Mesenchymal stem cell (in vitro differentiated cells and primary cell): ENCODE measurements around the gene VPS54.
A peak's percentile ranks its signal among the peaks of the same experiment; 100 is the strongest.

Experiments
- DNase-seq: peaks from one replicate; pipeline ENCODE4 v3.0.0-alpha.2; 2013
- H2AFZ ChIP-seq: one replicate; pipeline ENCODE4 v1.6.1; 2013; ENCODE audit warnings: low read depth, mild to moderate bottlenecking, control low read depth, inconsistent platforms, low read length, moderate library complexity
- H2AK5ac ChIP-seq: 2 replicates; pipeline ENCODE4 v1.6.1; 2013; ENCODE audit warnings: low read length, moderate library complexity, mild to moderate bottlenecking, inconsistent platforms; ENCODE audit not compliant: severe bottlenecking
- H2BK120ac ChIP-seq: one replicate; pipeline ENCODE4 v1.6.1; 2013; ENCODE audit warnings: low read depth, mild to moderate bottlenecking, inconsistent platforms, low read length, moderate library complexity
- H2BK12ac ChIP-seq, 2 experiments: one replicate each; pipeline ENCODE4 v1.6.1; 2013; ENCODE audit warnings: inconsistent platforms in 2 of 2, low read length in 2 of 2, mild to moderate bottlenecking in 2 of 2, moderate library complexity in 2 of 2, control low read depth in 1 of 2
- H2BK15ac ChIP-seq: one replicate; pipeline ENCODE4 v1.6.1; 2013; ENCODE audit warnings: mild to moderate bottlenecking, low read depth, inconsistent platforms; ENCODE audit not compliant: poor library complexity, severe bottlenecking
- H2BK5ac ChIP-seq: 2 replicates; pipeline ENCODE4 v1.6.1; 2013; ENCODE audit warnings: low read depth, mild to moderate bottlenecking, low read length, control low read depth, inconsistent platforms; ENCODE audit not compliant: poor library complexity, severe bottlenecking
- H3K14ac ChIP-seq, 2 experiments: one replicate each; pipeline ENCODE4 v1.6.1; 2013; ENCODE audit warnings: inconsistent platforms in 2 of 2, low read length in 2 of 2, control low read depth in 1 of 2, mild to moderate bottlenecking in 1 of 2, moderate library complexity in 1 of 2
- H3K18ac ChIP-seq, 2 experiments: one replicate each; pipeline ENCODE4 v1.6.1; 2013; ENCODE audit warnings: inconsistent platforms in 2 of 2, low read length in 2 of 2, control low read depth in 1 of 2, low read depth in 1 of 2, mild to moderate bottlenecking in 1 of 2
- H3K23ac ChIP-seq, 2 experiments: one replicate each; pipeline ENCODE4 v1.6.1; 2013; ENCODE audit warnings: inconsistent platforms in 2 of 2, low read length in 2 of 2, mild to moderate bottlenecking in 2 of 2, moderate library complexity in 2 of 2, control low read depth in 1 of 2
- H3K27ac ChIP-seq: 2 replicates; pipeline ENCODE4 v1.5.1; 2013; ENCODE audit warnings: mild to moderate bottlenecking, moderate library complexity, low read length, control low read depth, inconsistent platforms; ENCODE audit not compliant: poor library complexity, severe bottlenecking
- H3K27me3 ChIP-seq, 2 experiments: 2 replicates each; pipeline versions ENCODE4 v1.6.1 to v1.7.0; 2013; ENCODE audit warnings: low read length in 2 of 2, mild to moderate bottlenecking in 2 of 2, moderate library complexity in 2 of 2, control low read depth in 1 of 2, inconsistent platforms in 1 of 2; ENCODE audit not compliant: control insufficient read depth in 1 of 2, insufficient read depth in 1 of 2
- H3K36me3 ChIP-seq, 2 experiments: 2 replicates each; pipeline versions ENCODE4 v1.6.1 to v1.7.0; 2013; ENCODE audit warnings: low read length in 2 of 2, control low read depth in 1 of 2, inconsistent platforms in 1 of 2, low read depth in 1 of 2, mild to moderate bottlenecking in 1 of 2; ENCODE audit not compliant: insufficient read depth in 2 of 2, control insufficient read depth in 1 of 2
- H3K4ac ChIP-seq, 2 experiments: one replicate each; pipeline ENCODE4 v1.6.1; 2013; ENCODE audit warnings: inconsistent platforms in 2 of 2, low read length in 2 of 2, mild to moderate bottlenecking in 2 of 2, moderate library complexity in 2 of 2, control low read depth in 1 of 2, low read depth in 1 of 2
- H3K4me1 ChIP-seq: 2 replicates; pipeline ENCODE4 v1.6.1; 2013; ENCODE audit warnings: low read depth, low read length, control low read depth; ENCODE audit not compliant: control insufficient read depth, insufficient read depth
- H3K4me2 ChIP-seq: 2 replicates; pipeline ENCODE4 v1.6.1; 2013; ENCODE audit warnings: low read length, mild to moderate bottlenecking, inconsistent platforms; ENCODE audit not compliant: poor library complexity, severe bottlenecking
- H3K4me3 ChIP-seq, 2 experiments: 2 replicates each; pipeline versions ENCODE4 v1.5.1 to v1.7.0; 2013; ENCODE audit warnings: low read length in 2 of 2, mild to moderate bottlenecking in 2 of 2, control low read depth in 1 of 2, low read depth in 1 of 2; ENCODE audit not compliant: insufficient read depth in 1 of 2
- H3K79me1 ChIP-seq: replicated peaks from 2 replicates; pipeline ENCODE4 v1.6.1; 2013; ENCODE audit warnings: mild to moderate bottlenecking, control low read depth, low read length, inconsistent platforms; ENCODE audit not compliant: poor library complexity, severe bottlenecking
- H3K9ac ChIP-seq: 2 replicates; pipeline ENCODE4 v1.7.0; 2013; ENCODE audit warnings: mild to moderate bottlenecking, low read length, moderate library complexity
- H3K9me3 ChIP-seq: 2 replicates; pipeline ENCODE4 v1.7.0; 2013; ENCODE audit warnings: mild to moderate bottlenecking, low read length; ENCODE audit not compliant: control insufficient read depth
- H4K8ac ChIP-seq: one replicate; pipeline ENCODE4 v1.6.1; 2013; ENCODE audit warnings: inconsistent platforms, mild to moderate bottlenecking, low read length, moderate library complexity
- H4K91ac ChIP-seq: one replicate; pipeline ENCODE4 v1.6.1; 2013; ENCODE audit warnings: mild to moderate bottlenecking, low read length, inconsistent platforms
- WGBS: methylation state at CpG from one replicate; pipeline ENCODE4 v1.1.7; 2013; ENCODE audit warnings: mixed read lengths; 5-methylcytosine and 5-hydroxymethylcytosine counted together

Gene VPS54

GRCh38 chr2:63875559-63876245, 143.5 kb downstream of the VPS54 start:
- Histone ChIP-seq H3K9ac (peak overlapping the region; percentile 69), H3K27ac (no peak overlapping the region), H3K9me3 (peaks cover 10% of the 10 kb centered on the region), H3K18ac (no peak overlapping the region), H2BK12ac (no peak overlapping the region), H2AFZ (no peak overlapping the region), H3K4me3 (peak overlapping the region in 1 of 2 experiments; percentile 55), H2BK120ac (no peak overlapping the region), H2AK5ac (no peak overlapping the region), H2BK15ac (no peak overlapping the region), H3K23ac (no peak overlapping the region), H4K8ac (no peak overlapping the region), H3K4ac (no peak overlapping the region), H3K4me2 (no peak overlapping the region), H3K79me1 (peaks cover 27% of the 10 kb centered on the region), H2BK5ac (no peak overlapping the region), H4K91ac (no peak overlapping the region), H3K4me1 (no peaks in the 10 kb centered on the region), H3K36me3 (peaks cover 6 to 54% of the 10 kb centered on the region in 2 experiments), H3K14ac (no peak overlapping the region), H3K27me3 (no peaks in the 10 kb centered on the region)
- WGBS, result 98% methylated on average over 3 of the region's 3 CpGs
- DNase-seq, result no peak

- no peak overlapping the region for H3K27ac ChIP-seq
- H3K14ac ChIP-seq, result no peak overlapping the region
- no peak overlapping the region for H2BK15ac ChIP-seq
- peaks cover 10% of the 10 kb centered on the region for H3K9me3 ChIP-seq
- no peak for DNase-seq
- H3K23ac ChIP-seq, result no peak overlapping the region
- WGBS, result no CpG with 5 or more reads among the region's 1 CpG
- no peak overlapping the region for H3K18ac ChIP-seq
- H3K4me1 ChIP-seq, result no peaks in the 10 kb centered on the region
- peaks cover 6 to 48% of the 10 kb centered on the region in 2 experiments for H3K36me3 ChIP-seq
- no peak overlapping the region for H2BK12ac ChIP-seq
- H2BK120ac ChIP-seq, result no peak overlapping the region
- no peak overlapping the region for H3K4me3 ChIP-seq
- no peak overlapping the region for H2AFZ ChIP-seq
- H3K4ac ChIP-seq, result no peak overlapping the region
- H4K91ac ChIP-seq, result no peak overlapping the region
- no peaks in the 10 kb centered on the region for H3K27me3 ChIP-seq
- H4K8ac ChIP-seq, result no peak overlapping the region
- H3K9ac ChIP-seq, result peak overlapping the region; percentile 69
- peaks cover 27% of the 10 kb centered on the region for H3K79me1 ChIP-seq
- no peak overlapping the region for H3K4me2 ChIP-seq
- no peak overlapping the region for H2BK5ac ChIP-seq
- no peak overlapping the region for H2AK5ac ChIP-seq
Observed at GRCh38 chr2:63875131-63875527, 144.1 kb downstream of the VPS54 start.

GRCh38 chr2:63874204-63875130, 144.8 kb downstream of the VPS54 start:
- no peak for DNase-seq
- Histone ChIP-seq H3K36me3 (peaks cover 6 to 48% of the 10 kb centered on the region in 2 experiments), H3K4ac (no peak overlapping the region), H2BK5ac (no peak overlapping the region), H3K18ac (no peak overlapping the region), H4K8ac (no peak overlapping the region), H2AK5ac (no peak overlapping the region), H3K4me2 (no peak overlapping the region), H2BK120ac (no peak overlapping the region), H3K23ac (no peak overlapping the region), H3K79me1 (peaks cover 27% of the 10 kb centered on the region), H3K4me3 (no peak overlapping the region), H2AFZ (no peak overlapping the region), H2BK15ac (no peak overlapping the region), H2BK12ac (no peak overlapping the region), H4K91ac (no peak overlapping the region), H3K27ac (no peak overlapping the region), H3K9me3 (peaks cover 10% of the 10 kb centered on the region), H3K4me1 (no peaks in the 10 kb centered on the region), H3K27me3 (no peaks in the 10 kb centered on the region), H3K9ac (peak overlapping the region; percentile 69), H3K14ac (no peak overlapping the region)
- whole genome bisulfite sequencing, result 97% methylated on average over 4 of the region's 5 CpGs
